ENCODE results near the gene KCNQ1. TPM values are rescaled to one million over a fixed set of nuclear protein-coding genes. Genes with fewer than 3 reads are reported as not detected.

Gene KCNQ1
- total RNA-seq, 1 experiment from 2014 or later: 9.2 TPM

DNA sequence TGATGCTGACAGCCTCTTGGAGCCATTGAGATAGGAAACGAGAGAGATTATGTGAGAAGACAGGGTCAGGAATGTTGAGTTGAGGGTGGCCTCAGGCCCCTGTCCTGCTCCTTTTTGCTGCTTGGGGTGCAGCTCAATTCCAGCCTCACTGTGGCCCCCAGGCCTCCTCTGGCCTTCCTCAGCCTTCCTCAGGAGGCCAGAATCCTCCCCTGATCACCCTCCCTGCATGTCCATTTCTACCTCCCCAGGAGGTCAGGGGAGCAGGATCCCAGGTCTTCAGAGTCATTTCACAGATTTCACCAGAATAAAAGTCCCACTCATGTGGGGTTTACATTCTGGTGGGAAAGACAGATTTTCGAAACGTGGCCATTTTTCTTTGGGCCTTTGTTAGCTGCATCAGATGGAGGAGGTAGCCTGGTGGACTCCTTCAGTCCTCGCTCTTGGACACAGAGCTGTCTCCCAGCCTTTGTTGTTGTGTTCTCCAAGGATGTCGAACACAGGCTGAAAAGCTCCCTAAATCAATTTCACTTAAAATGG, 257.2 kb downstream of the KCNQ1 start:
- peaks cover 19% of the 10 kb centered on the region for H3K36me3 Mint-ChIP-seq (ENCODE audit: insufficient read depth, unreplicated experiment)
- intact Hi-C loops (cut with micrococcal nuclease; ENCODE audit: unreplicated experiment): no loop called here
- no peaks in the 10 kb centered on the region for H3K27me3 Mint-ChIP-seq (ENCODE audit: unreplicated experiment)
- BruUV-seq (replicated peaks): no TSS peak
- no peaks in the 10 kb centered on the region for H3K9me3 Mint-ChIP-seq (ENCODE audit: low read depth, unreplicated experiment)
- no peaks in the 10 kb centered on the region for H3K4me1 Mint-ChIP-seq (ENCODE audit: low read depth, unreplicated experiment)
- CTCF ChIA-PET: no interaction called here
- no peak for TF ChIP-seq CTCF (IDR thresholded peaks at IDR 0.05; ENCODE audit: unreplicated experiment)
- H3K27ac Mint-ChIP-seq (ENCODE audit: unreplicated experiment): no peak overlapping the region
- DNase-seq: no peak
- H3K4me3 Mint-ChIP-seq (ENCODE audit: low read depth, unreplicated experiment): no peak overlapping the region

GRCh38 chr11:2702771-2703362, 258.1 kb downstream of the KCNQ1 start:
- no peaks in the 10 kb centered on the region for H3K27me3 Mint-ChIP-seq (ENCODE audit: unreplicated experiment)
- CTCF ChIA-PET: interaction anchor here (1.7 kb wide), 1 partner anchor 12 kb away, joined by 3 read pairs; no protein-coding TSS in a partner anchor
- intact Hi-C loops (cut with micrococcal nuclease; ENCODE audit: unreplicated experiment): no loop called here

DNA sequence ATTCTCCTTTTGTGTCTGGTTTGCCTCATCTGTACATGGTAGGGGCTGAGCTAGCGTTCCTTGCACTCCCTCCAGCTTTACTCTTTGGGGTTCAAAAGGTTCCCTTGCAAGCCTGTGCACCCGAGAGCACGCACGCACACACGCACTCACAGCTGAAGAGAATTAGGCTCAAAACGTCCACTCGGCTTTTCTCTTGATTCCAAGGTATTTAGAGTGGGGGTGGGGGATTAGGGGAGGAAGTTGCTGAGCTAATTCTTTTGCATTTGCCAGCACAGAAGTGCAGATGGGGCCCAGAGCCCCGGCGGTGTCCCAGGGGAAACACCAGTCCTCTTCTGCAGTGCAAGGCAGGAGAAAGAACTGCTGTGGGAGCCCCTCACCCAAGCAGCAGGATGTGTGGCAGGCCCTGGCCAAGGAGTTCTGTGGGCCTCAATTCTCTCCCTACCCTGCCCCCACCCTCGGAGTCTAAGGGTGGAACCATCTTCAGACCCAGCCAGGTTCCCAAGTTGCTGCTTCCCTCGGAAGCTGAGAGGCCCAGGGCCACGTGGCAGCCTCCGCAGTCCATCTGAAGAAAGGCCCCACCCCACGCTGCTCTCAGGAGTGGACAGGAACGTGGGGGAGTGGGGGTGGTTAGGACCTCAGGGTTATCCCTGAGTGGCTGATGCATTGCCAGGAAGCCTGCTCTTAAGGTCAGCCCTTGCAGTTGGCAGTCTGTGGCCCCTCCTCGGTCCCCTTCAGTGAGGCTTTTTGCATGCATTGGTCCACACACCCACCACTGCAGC, 258.7 kb downstream of the KCNQ1 start:
- intact Hi-C loops (cut with micrococcal nuclease; ENCODE audit: unreplicated experiment): no loop called here
- Mint-ChIP-seq H3K27ac (ENCODE audit: unreplicated experiment) (no peak overlapping the region), H3K4me1 (ENCODE audit: low read depth, unreplicated experiment) (no peaks in the 10 kb centered on the region), H3K36me3 (ENCODE audit: insufficient read depth, unreplicated experiment) (peaks cover 18% of the 10 kb centered on the region), H3K27me3 (ENCODE audit: unreplicated experiment) (no peaks in the 10 kb centered on the region), H3K4me3 (ENCODE audit: low read depth, unreplicated experiment) (no peak overlapping the region), H3K9me3 (ENCODE audit: low read depth, unreplicated experiment) (no peaks in the 10 kb centered on the region)
- no peak for TF ChIP-seq CTCF (IDR thresholded peaks at IDR 0.05; ENCODE audit: unreplicated experiment)
- no TSS peak for BruUV-seq (replicated peaks)
- CTCF ChIA-PET: interaction anchor here (0.6 to 1.7 kb wide), 2 partner anchors 12 to 95 kb away, joined by 3 read pairs; no protein-coding TSS in a partner anchor
- DNase-seq: no peak

More at GRCh38 chr11:2702771-2703362, 258.1 kb downstream of the KCNQ1 start:
- Mint-ChIP-seq H3K36me3 (ENCODE audit: insufficient read depth, unreplicated experiment) (peaks cover 19% of the 10 kb centered on the region), H3K4me1 (ENCODE audit: low read depth, unreplicated experiment) (no peaks in the 10 kb centered on the region), H3K9me3 (ENCODE audit: low read depth, unreplicated experiment) (no peaks in the 10 kb centered on the region), H3K27ac (ENCODE audit: unreplicated experiment) (no peak overlapping the region), H3K4me3 (ENCODE audit: low read depth, unreplicated experiment) (no peak overlapping the region)
- no peak for DNase-seq
- no TSS peak for BruUV-seq (replicated peaks)
- TF ChIP-seq CTCF (IDR thresholded peaks at IDR 0.05; ENCODE audit: unreplicated experiment): no peak

DNA sequence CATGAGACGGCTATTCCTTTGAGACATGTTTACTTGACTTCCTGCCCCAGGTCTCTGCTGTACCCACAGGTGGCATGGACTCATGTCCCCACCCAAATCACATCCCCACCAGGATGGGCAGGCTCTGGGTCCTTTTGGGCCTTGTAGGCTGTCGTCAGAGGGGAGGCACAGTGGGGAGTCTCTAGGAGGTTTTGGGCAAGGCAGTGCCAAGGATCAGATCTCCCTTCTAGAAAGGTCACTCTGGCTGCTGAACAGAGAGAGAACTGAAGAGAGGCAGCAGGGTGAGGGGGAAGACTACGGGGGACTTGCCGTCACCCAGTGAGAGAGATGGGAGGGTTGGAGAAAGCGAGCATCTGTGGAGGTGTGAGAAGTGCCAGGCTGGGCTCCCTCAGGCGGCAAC, 259.5 kb downstream of the KCNQ1 start:
- peaks cover 5% of the 10 kb centered on the region for H3K27me3 Mint-ChIP-seq (ENCODE audit: unreplicated experiment)
- H3K36me3 Mint-ChIP-seq (ENCODE audit: insufficient read depth, unreplicated experiment): peaks cover 10% of the 10 kb centered on the region
- no peak for DNase-seq
- CTCF ChIA-PET: no interaction called here
- no peak overlapping the region for H3K27ac Mint-ChIP-seq (ENCODE audit: unreplicated experiment)
- no peaks in the 10 kb centered on the region for H3K4me1 Mint-ChIP-seq (ENCODE audit: low read depth, unreplicated experiment)
- no peak for TF ChIP-seq CTCF (IDR thresholded peaks at IDR 0.05; ENCODE audit: unreplicated experiment)
- intact Hi-C loops (cut with micrococcal nuclease; ENCODE audit: unreplicated experiment): no loop called here
- BruUV-seq (replicated peaks): no TSS peak
- no peak overlapping the region for H3K4me3 Mint-ChIP-seq (ENCODE audit: low read depth, unreplicated experiment)
- no peaks in the 10 kb centered on the region for H3K9me3 Mint-ChIP-seq (ENCODE audit: low read depth, unreplicated experiment)

All from Calu3 (cell line).